Activated CD4-positive, CD25-positive, alpha-beta regulatory T cell treated with anti-CD3 and anti-CD28 coated beads, Interleukin-2, amount 50 U/mL, for 24 hours (primary cell): ENCODE measurements around the gene PDE8B.

Experiments
- ATAC-seq, 2 donors: fragments of 150-1000 bp; cut with Tn5 transposase; one replicate each; pipeline ENCODE4 v1.10.0; 2021; ENCODE audit warnings: mild to moderate bottlenecking in 1 of 2, moderate library complexity in 1 of 2

PDE8B gene

DNA sequence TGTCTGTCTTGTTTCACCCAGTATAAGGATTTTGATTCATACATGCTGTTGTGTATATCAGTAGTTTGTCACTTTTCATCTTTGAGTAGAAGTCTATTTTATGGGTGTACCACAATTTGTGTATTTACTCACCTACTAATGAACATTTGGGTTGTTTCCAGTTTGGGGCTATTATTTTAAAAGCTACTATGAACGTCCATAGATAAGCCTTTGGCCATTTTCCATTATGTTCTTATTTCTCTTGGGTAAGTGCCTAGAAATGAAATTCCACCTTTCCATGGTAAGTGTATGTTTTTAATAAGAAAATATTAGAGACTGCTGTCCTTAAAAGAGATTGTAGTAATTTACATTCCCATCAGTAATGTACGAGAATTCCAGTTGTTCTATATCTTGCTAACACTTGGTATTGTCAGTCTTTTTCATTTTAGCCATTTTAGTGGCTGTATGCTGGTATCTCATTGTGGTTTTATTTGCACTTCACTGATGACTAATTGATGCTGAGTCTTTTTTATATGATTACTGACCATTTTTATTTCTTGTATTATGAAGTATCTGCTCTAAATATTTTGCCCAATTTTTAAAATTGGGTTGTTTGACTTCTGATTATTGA lies 17.9 kb upstream of the PDE8B start:
- no peak for ATAC-seq

DNA sequence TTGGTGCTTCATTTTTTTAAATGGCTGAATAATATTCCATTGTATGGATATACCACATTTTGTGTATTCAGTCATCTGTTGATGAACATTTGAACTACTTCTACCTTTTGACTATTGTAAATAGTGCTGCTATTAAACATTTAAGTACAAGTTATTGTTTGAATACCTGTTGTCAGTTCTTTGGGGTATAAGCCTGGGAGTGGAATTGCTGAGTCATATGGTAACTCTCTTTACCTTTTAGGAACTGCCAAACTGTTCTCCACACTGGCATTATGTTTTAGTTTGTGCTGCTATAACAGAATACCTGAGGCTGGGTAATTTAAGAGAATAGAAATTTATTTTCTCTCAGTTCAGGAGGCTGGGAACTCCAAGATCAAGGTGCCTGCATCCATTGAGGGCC lies 15.7 kb upstream of the PDE8B start:
- no peak for ATAC-seq

DNA sequence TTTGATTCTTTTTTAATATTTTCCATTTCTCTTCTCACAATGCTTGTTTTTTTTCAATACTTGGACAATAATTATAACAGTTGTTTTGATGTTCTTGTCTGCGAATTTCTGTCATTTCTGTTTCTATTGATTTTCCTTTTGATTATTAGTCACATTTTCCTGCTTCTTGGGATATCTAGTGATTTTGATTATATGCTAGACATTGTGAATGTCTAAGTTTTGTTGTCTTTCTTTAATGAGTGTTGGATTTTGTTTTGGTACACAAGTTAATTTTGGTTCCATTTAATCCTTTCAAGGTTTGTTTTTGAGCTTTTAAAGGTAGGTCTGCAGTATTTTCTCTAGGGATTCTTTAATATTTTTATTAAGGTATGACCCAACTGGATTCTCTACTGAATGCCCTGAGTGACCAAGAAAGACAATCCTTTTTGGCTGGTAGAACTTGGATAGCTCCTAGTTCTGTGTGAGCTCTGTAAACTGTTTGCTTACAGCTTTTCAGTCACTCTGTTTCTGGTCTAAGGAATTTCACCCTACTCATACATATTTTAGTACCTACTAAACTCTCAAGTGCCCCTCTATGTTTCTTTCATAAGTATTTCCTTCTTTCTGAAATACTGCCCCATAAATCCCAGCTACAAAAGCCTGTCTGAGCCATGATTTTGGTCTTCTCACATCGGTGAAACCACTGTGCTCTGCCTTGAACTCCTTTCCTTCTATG lies 12.5 kb upstream of the PDE8B start:
- ATAC-seq: no peak

DNA sequence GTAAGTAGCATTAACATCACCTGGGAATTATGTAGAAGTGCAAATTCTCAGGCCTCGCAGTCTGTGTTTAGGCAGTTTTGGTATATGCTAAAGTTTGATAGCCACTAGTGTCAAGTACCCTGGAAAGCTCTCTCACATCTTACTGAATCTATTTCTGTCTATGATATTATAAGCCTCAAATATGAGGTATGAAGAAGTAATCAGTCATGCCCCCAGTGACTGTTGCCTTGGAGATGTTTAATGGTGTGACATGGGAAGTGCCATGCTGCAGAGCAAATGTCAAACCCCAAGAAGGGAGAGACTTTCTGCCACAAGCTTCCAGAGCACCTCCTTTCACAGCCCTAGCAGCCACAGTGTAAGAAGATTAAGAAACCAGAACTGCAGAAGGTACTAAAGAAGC lies 9.8 kb upstream of the PDE8B start:
- no peak for ATAC-seq

DNA sequence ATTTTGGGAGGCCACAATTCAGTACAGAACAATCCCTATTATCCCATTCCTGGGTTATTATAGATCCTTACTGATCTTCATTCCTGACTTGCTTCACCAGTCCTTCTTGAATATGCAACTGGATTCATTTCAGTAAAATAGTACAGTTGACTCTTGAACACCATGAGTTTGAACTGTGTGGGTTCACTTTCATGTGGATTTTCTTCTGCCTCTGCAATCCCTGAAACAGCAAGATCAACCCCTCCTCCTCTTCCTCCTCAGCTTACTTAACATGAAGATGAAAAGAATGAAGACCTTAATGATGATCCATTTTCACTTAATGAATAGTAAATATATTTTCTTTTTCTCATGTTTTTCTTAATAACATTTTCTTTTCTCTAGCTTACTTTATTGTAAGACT lies 8.3 kb upstream of the PDE8B start:
- ATAC-seq: no peak

DNA sequence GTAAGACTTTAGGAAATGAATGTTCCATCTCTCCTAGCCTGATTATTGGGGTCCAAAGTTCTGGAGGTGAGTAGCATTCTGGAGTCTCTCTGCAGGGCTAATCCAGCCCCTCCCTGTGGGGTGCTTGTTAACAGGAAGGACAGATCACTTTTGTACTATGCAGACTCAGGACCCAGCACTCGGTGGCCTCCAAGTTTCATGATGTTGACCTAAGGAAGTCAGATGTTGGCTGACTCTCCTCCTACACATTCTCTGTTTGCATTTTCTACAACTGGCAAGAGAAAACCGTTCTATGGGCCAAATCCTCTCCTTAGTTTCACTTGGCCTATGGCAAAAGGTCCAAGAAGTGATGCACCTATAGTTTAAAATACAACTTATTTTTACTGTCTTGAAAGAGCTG lies 5.5 kb upstream of the PDE8B start:
- no peak for ATAC-seq

GRCh38 chr5:77208507-77209163 lies 1.8 kb upstream of the PDE8B start:
- no peak for ATAC-seq

- ATAC-seq: no peak
Measured at GRCh38 chr5:77209495-77210090, 887 bp upstream of the PDE8B start.

DNA sequence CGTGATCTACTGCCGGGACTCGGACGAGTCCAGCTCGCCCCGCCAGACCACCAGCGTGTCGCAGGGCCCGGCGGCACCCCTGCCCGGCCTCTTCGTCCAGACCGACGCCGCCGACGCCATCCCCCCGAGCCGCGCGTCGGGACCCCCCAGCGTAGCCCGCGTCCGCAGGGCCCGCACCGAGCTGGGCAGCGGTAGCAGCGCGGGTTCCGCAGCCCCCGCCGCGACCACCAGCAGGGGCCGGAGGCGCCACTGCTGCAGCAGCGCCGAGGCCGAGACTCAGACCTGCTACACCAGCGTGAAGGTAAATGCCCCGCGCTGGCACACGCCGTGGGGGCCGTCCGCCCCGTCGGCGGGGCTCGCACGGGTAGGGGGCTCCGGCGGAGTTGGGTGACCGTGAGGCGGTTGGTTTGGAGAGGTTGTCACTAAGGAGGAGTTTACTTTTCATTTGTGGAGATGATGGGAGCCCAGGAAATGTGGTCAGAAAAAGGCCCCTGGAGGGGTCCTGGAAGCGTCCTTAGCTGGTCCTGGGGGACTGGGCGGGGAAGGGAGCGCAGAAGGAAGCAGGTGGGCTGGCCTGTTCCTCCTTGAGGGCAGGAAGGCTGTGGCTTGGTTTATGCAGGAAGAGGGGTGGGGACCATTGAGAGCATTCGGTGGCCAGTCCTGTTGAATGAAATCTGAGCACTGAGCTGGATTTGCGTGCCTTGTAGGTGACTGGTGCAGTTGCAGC lies 647 bp downstream of the PDE8B start:
- no peak for ATAC-seq

- no peak for ATAC-seq
Measured at GRCh38 chr5:77211691-77212047, 1.2 kb downstream of the PDE8B start.

DNA sequence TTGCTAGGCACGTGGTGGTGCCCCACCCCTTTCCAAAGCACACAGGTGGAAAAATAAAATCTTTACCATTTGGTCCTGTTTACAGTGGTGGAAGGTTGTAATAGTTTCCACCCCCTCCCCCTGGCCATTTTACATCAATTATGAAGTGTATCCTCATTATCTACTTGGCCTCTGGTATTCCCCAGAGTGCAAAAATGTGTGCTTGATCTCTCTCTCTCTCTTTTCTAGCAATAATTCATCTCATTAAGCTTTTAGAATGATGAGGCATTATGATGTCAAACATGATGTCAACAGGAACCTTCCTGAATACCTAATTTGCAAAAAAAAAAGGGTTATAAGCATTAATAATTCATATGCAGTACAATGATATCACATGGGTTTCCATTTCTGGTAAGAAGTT lies 3.1 kb downstream of the PDE8B start:
- ATAC-seq: no peak

- no peak for ATAC-seq
Measured at GRCh38 chr5:77214151-77214550, 3.7 kb downstream of the PDE8B start.

- no peak for ATAC-seq
Measured at GRCh38 chr5:77218263-77218662, 7.8 kb downstream of the PDE8B start.

DNA sequence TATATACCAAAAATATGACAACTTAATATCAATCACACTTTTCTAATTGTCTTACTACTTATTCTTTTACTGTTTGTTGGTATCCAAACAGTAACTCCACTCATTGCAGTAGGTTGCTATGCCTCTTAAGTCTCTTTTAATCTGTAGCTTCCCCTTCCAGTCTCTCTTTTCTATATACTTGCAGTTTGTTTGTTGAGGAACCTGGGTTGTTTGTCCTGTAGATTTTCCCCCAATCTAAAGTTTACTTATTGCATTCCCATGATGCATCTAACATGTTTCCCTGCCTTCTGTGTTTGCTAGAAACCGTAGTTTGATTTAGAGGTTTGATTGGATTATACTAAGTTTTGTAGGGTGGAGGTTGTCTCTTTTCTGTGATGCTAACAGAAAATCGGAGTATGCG lies 10.6 kb downstream of the PDE8B start:
- no peak for ATAC-seq

GRCh38 chr5:77222722-77223121 lies 12.2 kb downstream of the PDE8B start:
- ATAC-seq: no peak

GRCh38 chr5:77223653-77224052 lies 13.2 kb downstream of the PDE8B start:
- no peak for ATAC-seq

DNA sequence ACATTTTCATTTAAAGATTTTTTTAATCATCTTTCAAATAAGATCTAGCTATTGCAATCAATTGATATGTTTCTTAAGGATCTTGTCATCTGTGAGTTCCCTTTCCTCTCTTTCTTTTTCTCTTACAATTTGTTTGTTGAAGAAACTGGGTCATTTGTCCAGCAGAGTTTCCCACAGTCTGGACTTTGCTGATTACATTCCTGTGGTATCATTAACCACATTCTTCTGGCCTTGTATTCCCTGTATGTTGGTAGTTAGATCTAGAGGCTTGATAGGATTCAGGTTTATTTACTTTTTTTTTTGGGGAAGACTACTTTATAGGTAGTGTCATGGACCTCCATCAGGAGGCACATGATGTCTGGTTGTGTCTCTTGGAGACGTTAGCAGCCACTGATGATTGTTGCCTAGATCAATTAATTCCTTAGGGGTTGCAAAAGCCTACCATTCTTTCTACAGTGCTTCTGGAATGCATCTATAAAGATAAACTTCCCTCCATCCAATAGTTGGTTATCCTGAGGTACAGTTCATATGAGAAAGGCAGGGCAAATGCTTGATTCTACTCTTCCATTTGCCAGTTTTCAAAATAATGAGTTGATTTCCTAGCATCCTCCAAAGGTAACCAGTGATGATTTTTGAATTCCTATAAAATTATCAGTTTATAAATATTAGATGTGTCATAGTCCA lies 14.3 kb downstream of the PDE8B start:
- no peak for ATAC-seq

GRCh38 chr5:77225531-77225930 lies 15.1 kb downstream of the PDE8B start:
- ATAC-seq: no peak

- no peak for ATAC-seq
Measured at GRCh38 chr5:77229887-77230286, 19.4 kb downstream of the PDE8B start.

DNA sequence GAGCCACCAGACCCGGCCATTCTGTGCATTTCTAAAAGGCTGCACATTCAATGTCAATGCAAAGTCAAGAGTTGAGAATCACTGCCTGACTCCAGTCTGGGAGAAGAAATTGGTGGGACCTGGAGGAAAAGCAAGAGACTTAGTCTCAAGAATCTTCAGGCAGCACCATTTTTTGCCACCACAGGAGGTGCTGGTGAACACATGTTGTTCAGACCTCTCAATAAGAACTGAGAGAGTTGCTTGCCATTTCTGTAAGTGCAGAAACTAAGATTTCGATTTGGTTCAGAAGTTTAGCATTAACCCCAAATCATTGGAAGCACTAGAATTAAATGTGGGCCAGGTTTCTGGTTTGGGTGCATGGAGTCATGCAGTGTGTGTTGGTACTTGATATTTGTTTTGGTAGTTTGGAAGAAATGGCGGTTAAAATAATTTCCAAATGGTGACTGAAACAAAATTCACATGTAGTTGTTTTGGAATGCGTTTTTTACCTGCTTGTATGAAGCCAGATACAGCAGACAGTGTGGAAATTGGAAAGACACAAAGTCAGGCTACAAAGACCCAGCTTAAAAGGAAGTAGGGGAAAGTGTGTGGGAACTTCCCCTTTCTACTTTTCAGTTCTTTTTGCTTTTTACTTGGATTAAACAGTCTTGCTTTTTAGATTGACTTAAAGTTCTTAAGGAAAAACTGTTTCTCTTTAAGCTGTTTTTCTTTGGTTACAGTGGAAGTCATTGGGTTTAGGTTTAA lies 20.4 kb downstream of the PDE8B start:
- ATAC-seq: no peak

DNA sequence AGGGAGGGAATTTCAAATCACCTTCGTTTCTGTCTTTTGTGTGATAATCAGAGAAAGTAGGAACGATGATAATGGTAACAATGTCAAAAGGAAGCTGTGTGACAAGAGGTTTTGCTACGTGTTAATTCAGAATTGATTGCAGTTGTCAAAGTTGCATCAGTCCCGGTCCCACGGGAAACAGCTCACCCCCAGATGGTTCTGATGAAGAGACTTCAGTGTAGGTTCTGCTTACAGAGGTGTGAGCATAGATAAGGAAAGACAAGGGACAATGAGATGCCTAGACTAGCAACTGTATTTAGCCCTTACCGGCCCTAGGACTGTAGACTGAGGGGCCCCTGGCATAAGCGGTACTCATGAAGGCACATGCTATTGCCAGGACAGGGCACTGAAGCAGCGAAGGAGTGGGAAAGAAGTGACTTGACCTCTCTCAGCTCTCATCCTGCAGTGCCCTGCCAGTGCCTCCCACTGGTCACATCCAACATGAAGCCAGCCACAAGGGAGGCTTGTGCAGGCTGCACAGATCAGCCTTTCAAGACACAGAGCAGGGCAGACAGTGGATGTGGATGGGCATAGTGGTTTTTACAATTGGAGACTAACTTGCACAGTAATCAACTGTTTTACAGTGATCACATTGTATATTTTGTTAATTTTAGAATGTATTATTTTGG lies 21.1 kb downstream of the PDE8B start:
- ATAC-seq: no peak
